Measurements from ENCODE around the gene LASP1. TPM values are rescaled to one million over a fixed set of nuclear protein-coding genes. Genes with fewer than 3 reads are reported as not detected.
A peak's percentile ranks its signal among the peaks of the same experiment; 100 is the strongest.

The LASP1 gene
- total and polyA plus RNA-seq, 2 experiments from 2014 or later = 48.7 to 173 TPM

- no peaks in the 10 kb centered on the region for H3K9me3 Mint-ChIP-seq
- H3K27ac Mint-ChIP-seq = peak overlapping the region; percentile 73; the same call in 1 of the 2 replicates
- 0 out of 2 replicates have a peak, but pooled peaks cover 3% of the 10 kb centered on the region for H3F3A ChIP-seq (replicated peaks; ENCODE audit: low read depth)
- H3K27me3 ChIP-seq (ENCODE audit: insufficient read depth) = no peaks in the 10 kb centered on the region
- peaks cover 14% of the 10 kb centered on the region; the same call in 1 of the 2 replicates for H4K20me1 ChIP-seq (replicated peaks; ENCODE audit: insufficient read depth)
- H3K4me3 Mint-ChIP-seq = no peak overlapping the region
- H3K4me3 ChIP-seq = no peak overlapping the region
- no peaks in the 10 kb centered on the region for H3K9me2 ChIP-seq (ENCODE audit: insufficient read depth)
- H3K27ac ChIP-seq (ENCODE audit: low read depth) = peak overlapping the region; percentile 66
- ATAC-seq (no peak), DNase-seq (ENCODE audit: low spot score) (no peak)
- no peak overlapping the region for H2AFZ ChIP-seq
- no peak for TF ChIP-seq STAT1 (IDR thresholded peaks at IDR 0.05; ENCODE audit: unreplicated experiment)
- TF ChIP-seq NANOG (IDR thresholded peaks at IDR 0.05; ENCODE audit: borderline replicate concordance) = no peak
- TF ChIP-seq ZNF331 (CRISPR knock-in tag; IDR thresholded peaks at IDR 0.05; ENCODE audit: low read depth) = no peak
- TF ChIP-seq ZNF114 (CRISPR knock-in tag; IDR thresholded peaks at IDR 0.05) = no peak
- no peak for TF ChIP-seq ETS1 (IDR thresholded peaks at IDR 0.05)
- no peak for TF ChIP-seq JUNB (IDR thresholded peaks at IDR 0.05; ENCODE audit: unreplicated experiment)
- TF ChIP-seq POLR2AphosphoS5 (IDR thresholded peaks at IDR 0.05; ENCODE audit: low read depth) = no peak
- TF ChIP-seq, protein P1, sequence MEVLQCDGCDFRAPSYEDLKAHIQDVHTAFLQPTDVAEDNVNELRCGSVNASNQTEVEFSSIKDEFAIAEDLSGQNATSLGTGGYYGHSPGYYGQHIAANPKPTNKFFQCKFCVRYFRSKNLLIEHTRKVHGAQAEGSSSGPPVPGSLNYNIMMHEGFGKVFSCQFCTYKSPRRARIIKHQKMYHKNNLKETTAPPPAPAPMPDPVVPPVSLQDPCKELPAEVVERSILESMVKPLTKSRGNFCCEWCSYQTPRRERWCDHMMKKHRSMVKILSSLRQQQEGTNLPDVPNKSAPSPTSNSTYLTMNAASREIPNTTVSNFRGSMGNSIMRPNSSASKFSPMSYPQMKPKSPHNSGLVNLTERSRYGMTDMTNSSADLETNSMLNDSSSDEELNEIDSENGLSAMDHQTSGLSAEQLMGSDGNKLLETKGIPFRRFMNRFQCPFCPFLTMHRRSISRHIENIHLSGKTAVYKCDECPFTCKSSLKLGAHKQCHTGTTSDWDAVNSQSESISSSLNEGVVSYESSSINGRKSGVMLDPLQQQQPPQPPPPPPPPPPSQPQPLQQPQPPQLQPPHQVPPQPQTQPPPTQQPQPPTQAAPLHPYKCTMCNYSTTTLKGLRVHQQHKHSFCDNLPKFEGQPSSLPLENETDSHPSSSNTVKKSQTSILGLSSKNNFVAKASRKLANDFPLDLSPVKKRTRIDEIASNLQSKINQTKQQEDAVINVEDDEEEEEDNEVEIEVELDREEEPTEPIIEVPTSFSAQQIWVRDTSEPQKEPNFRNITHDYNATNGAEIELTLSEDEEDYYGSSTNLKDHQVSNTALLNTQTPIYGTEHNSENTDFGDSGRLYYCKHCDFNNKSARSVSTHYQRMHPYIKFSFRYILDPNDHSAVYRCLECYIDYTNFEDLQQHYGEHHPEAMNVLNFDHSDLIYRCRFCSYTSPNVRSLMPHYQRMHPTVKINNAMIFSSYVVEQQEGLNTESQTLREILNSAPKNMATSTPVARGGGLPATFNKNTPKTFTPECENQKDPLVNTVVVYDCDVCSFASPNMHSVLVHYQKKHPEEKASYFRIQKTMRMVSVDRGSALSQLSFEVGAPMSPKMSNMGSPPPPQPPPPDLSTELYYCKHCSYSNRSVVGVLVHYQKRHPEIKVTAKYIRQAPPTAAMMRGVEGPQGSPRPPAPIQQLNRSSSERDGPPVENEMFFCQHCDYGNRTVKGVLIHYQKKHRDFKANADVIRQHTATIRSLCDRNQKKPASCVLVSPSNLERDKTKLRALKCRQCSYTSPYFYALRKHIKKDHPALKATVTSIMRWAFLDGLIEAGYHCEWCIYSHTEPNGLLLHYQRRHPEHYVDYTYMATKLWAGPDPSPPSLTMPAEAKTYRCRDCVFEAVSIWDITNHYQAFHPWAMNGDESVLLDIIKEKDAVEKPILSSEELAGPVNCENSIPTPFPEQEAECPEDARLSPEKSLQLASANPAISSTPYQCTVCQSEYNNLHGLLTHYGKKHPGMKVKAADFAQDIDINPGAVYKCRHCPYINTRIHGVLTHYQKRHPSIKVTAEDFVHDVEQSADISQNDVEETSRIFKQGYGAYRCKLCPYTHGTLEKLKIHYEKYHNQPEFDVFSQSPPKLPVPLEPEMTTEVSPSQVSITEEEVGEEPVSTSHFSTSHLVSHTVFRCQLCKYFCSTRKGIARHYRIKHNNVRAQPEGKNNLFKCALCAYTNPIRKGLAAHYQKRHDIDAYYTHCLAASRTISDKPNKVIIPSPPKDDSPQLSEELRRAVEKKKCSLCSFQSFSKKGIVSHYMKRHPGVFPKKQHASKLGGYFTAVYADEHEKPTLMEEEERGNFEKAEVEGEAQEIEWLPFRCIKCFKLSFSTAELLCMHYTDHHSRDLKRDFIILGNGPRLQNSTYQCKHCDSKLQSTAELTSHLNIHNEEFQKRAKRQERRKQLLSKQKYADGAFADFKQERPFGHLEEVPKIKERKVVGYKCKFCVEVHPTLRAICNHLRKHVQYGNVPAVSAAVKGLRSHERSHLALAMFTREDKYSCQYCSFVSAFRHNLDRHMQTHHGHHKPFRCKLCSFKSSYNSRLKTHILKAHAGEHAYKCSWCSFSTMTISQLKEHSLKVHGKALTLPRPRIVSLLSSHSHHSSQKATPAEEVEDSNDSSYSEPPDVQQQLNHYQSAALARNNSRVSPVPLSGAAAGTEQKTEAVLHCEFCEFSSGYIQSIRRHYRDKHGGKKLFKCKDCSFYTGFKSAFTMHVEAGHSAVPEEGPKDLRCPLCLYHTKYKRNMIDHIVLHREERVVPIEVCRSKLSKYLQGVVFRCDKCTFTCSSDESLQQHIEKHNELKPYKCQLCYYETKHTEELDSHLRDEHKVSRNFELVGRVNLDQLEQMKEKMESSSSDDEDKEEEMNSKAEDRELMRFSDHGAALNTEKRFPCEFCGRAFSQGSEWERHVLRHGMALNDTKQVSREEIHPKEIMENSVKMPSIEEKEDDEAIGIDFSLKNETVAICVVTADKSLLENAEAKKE (CRISPR knock-in tag; IDR thresholded peaks at IDR 0.05) = no peak
- TF ChIP-seq CTCF (conservative IDR thresholded peaks at IDR 0.05; ENCODE audit: low read depth in 2 of 2) = no peak
- TF ChIP-seq CREB1 (CRISPR knock-in tag; IDR thresholded peaks at IDR 0.05; ENCODE audit: low read depth) = no peak
- TF ChIP-seq, protein P2, sequence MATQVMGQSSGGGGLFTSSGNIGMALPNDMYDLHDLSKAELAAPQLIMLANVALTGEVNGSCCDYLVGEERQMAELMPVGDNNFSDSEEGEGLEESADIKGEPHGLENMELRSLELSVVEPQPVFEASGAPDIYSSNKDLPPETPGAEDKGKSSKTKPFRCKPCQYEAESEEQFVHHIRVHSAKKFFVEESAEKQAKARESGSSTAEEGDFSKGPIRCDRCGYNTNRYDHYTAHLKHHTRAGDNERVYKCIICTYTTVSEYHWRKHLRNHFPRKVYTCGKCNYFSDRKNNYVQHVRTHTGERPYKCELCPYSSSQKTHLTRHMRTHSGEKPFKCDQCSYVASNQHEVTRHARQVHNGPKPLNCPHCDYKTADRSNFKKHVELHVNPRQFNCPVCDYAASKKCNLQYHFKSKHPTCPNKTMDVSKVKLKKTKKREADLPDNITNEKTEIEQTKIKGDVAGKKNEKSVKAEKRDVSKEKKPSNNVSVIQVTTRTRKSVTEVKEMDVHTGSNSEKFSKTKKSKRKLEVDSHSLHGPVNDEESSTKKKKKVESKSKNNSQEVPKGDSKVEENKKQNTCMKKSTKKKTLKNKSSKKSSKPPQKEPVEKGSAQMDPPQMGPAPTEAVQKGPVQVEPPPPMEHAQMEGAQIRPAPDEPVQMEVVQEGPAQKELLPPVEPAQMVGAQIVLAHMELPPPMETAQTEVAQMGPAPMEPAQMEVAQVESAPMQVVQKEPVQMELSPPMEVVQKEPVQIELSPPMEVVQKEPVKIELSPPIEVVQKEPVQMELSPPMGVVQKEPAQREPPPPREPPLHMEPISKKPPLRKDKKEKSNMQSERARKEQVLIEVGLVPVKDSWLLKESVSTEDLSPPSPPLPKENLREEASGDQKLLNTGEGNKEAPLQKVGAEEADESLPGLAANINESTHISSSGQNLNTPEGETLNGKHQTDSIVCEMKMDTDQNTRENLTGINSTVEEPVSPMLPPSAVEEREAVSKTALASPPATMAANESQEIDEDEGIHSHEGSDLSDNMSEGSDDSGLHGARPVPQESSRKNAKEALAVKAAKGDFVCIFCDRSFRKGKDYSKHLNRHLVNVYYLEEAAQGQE (IDR thresholded peaks at IDR 0.05; ENCODE audit: unreplicated experiment) = no peak
- no peak for TF ChIP-seq EZH2phosphoT487 (IDR thresholded peaks at IDR 0.05; ENCODE audit: unreplicated experiment)
- no peak for TF ChIP-seq EZH2 (IDR thresholded peaks at IDR 0.05; ENCODE audit: low read depth, unreplicated experiment)
- peaks cover 35% of the 10 kb centered on the region for H3K4me1 Mint-ChIP-seq
- H3K27me3 Mint-ChIP-seq (ENCODE audit: insufficient read depth, low read depth, poor library complexity) = peaks cover 4% of the 10 kb centered on the region
- H3K4me2 ChIP-seq = no peak overlapping the region
- no peaks in the 10 kb centered on the region for H3K36me3 ChIP-seq (ENCODE audit: insufficient read depth)
- H3K36me3 Mint-ChIP-seq (ENCODE audit: low read depth) = peaks cover 39% of the 10 kb centered on the region
- H3K79me2 ChIP-seq (replicated peaks; ENCODE audit: insufficient read depth) = peaks cover 47% of the 10 kb centered on the region
- H3K4me1 ChIP-seq (ENCODE audit: insufficient read depth) = peaks cover 29% of the 10 kb centered on the region
These were observed 20.0 kb downstream of the LASP1 start for GRCh38 chr17:38889745-38890409.

All from GM23338 (cell line).